Measurements from ENCODE around the gene GALNT15. TPM values are rescaled to one million over a fixed set of nuclear protein-coding genes. Genes with fewer than 3 reads are reported as not detected.

Gene GALNT15
- total and polyA plus RNA-seq, 2 experiments from 2014 or later: 0.18 to 0.97 TPM

GRCh38 chr3:16178628-16178988 is 4.1 kb downstream of the GALNT15 start:
- Histone ChIP-seq H3K4me1 (ENCODE audit: low read depth) (peaks cover 4% of the 10 kb centered on the region), H3K27me3 (no peaks in the 10 kb centered on the region), H3K9me3 (ENCODE audit: low read depth) (no peaks in the 10 kb centered on the region), H3K4me3 (no peak overlapping the region), H3K36me3 (no peaks in the 10 kb centered on the region), H3K27ac (no peak overlapping the region)
- DNase-seq (ENCODE audit: low read depth in 1 of 2, low spot score in 1 of 2): no peak
- TF ChIP-seq CTCF (IDR thresholded peaks at IDR 0.05; ENCODE audit: low read depth, low read length): no peak

GRCh38 chr3:16179261-16179660 is 4.8 kb downstream of the GALNT15 start:
- no peaks in the 10 kb centered on the region for H3K27me3 ChIP-seq
- peaks cover 4% of the 10 kb centered on the region for H3K4me1 ChIP-seq (ENCODE audit: low read depth)
- no peaks in the 10 kb centered on the region for H3K9me3 ChIP-seq (ENCODE audit: low read depth)
- H3K4me3 ChIP-seq: no peak overlapping the region
- DNase-seq (ENCODE audit: low read depth in 1 of 2, low spot score in 1 of 2): no peak
- no peak for TF ChIP-seq CTCF (IDR thresholded peaks at IDR 0.05; ENCODE audit: low read depth, low read length)
- no peak overlapping the region for H3K27ac ChIP-seq
- no peaks in the 10 kb centered on the region for H3K36me3 ChIP-seq

GRCh38 chr3:16179771-16180736 is 5.6 kb downstream of the GALNT15 start:
- H3K4me3 ChIP-seq: no peak overlapping the region
- no peaks in the 10 kb centered on the region for H3K4me1 ChIP-seq (ENCODE audit: low read depth)
- no peaks in the 10 kb centered on the region for H3K9me3 ChIP-seq (ENCODE audit: low read depth)
- H3K27me3 ChIP-seq: no peaks in the 10 kb centered on the region
- H3K36me3 ChIP-seq: no peaks in the 10 kb centered on the region
- TF ChIP-seq CTCF (IDR thresholded peaks at IDR 0.05; ENCODE audit: low read depth, low read length): no peak
- H3K27ac ChIP-seq: no peak overlapping the region
- DNase-seq (ENCODE audit: low read depth in 1 of 2, low spot score in 1 of 2): peak in 1 of 2 donors; percentile 37

- no peak for TF ChIP-seq CTCF (IDR thresholded peaks at IDR 0.05; ENCODE audit: low read depth, low read length)
- Histone ChIP-seq H3K27ac (no peak overlapping the region), H3K27me3 (no peaks in the 10 kb centered on the region), H3K36me3 (no peaks in the 10 kb centered on the region), H3K4me3 (no peak overlapping the region), H3K4me1 (ENCODE audit: low read depth) (no peaks in the 10 kb centered on the region), H3K9me3 (ENCODE audit: low read depth) (no peaks in the 10 kb centered on the region)
- DNase-seq (ENCODE audit: low read depth in 1 of 2, low spot score in 1 of 2): no peak
These were observed 6.3 kb downstream of the GALNT15 start for GRCh38 chr3:16180737-16181134.

GRCh38 chr3:16181361-16181760 is 6.9 kb downstream of the GALNT15 start:
- DNase-seq (ENCODE audit: low read depth in 1 of 2, low spot score in 1 of 2): peak in 1 of 2 donors; percentile 48
- Histone ChIP-seq H3K4me3 (no peak overlapping the region), H3K9me3 (ENCODE audit: low read depth) (no peaks in the 10 kb centered on the region), H3K36me3 (no peaks in the 10 kb centered on the region), H3K27ac (no peak overlapping the region), H3K4me1 (ENCODE audit: low read depth) (no peaks in the 10 kb centered on the region), H3K27me3 (no peaks in the 10 kb centered on the region)
- no peak for TF ChIP-seq CTCF (IDR thresholded peaks at IDR 0.05; ENCODE audit: low read depth, low read length)

Measured in cardiac muscle cell (in vitro differentiated cells and primary cell).